Esophagus mucosa (tissue), 1 donor: ENCODE results near the gene TACC2. TPM values are rescaled to one million over a fixed set of nuclear protein-coding genes. Genes with fewer than 3 reads are reported as not detected.

Experiments
- ATAC-seq: fragments of 200-7000 bp; cut with Tn5 transposase; one replicate; pipeline ENCODE4 v1.9.1; 2020
- total RNA-seq: library from RNA; stranded (reverse); gene quantifications from one replicate; pipeline ENCODE4 v1.2.4, GENCODE V29; 2023
- donor health status: DM: yes; HTN: yes; CAD: no.

The TACC2 gene
- total RNA-seq, 1 donor from 2014 or later, result 90.0 TPM

DNA sequence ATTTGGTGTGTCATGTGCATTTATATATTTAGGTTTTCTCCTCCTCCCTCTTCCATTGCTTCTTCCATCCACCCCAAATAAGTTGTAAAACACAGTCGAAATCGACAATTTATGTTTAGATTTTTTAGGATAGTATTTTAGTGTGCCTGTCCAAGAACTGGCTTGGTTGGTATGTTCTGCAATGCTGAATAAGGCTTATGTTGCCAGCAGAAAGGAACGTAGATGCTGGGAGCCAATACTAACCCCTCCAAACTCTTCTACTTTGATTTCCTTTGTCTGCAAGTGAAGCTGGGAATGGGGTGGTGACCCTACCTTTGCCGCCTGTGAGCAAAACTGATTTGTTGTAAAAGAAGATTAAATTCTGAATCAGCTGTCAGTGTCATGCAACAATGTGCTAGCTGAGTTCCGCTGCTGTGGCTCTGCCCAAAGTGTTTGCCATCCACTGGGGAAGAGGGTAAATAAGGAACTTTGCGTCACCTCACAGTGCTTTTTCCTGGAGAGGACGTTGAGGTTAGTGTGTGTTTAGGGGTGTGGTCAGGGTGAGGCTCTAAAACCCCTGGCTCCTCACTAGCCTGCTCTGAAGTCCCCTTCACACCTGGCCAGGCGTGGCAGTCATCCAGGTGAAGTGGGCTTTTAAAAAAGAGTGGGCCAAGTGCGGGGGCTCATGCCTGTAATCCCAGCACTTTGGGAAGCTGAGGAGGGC is 44.4 kb downstream of the TACC2 start:
- peak; percentile 85 for ATAC-seq

DNA sequence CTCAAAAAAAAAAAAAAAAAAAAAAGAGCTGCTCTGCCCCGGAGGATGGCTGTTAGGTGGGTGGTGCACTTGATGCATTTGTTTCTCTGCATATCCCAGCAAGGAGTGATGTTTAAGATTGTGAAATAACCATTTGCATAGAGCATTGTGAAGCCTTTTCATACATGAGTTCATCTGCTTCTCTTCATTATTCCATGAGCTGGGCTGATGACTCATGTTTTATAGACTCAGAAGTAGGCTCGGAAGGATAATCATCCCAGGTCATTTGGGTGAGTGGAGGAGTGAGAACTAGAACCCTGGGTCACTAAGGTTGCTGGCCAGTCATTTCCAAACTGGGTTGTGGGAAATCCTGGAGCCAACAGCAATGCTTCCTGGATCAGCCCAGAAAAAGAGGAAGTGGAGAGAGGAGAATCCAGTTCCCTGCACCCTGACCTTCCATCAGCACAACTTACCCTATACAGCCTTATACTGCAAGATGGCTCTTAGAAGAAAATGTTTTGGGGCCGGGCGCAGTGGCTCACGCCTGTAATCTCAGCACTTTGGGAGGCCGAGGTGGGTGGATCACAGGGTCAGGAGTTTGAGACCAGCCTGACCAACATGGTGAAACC is 45.3 kb downstream of the TACC2 start:
- ATAC-seq, result peak; percentile 88

DNA sequence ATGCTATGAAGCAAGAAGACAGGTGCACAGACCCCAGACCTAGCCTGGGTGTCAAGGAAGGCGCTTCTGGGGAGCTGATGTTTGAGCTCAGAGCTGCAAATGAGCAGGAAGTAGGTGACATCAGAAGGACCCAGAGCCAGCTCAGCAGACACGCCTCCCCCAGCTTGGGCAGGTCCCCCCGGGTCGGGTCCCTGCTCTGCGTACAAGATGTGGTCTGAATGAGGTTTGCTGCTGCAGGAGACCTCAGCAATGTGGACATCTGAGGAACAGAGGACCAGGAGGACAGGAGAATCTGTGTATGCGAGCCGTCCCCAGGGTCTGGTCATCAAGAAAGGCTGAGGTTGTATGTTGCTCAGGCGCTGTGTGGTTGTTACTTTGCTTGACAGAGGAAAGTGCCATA is 51.8 kb downstream of the TACC2 start:
- no peak for ATAC-seq

DNA sequence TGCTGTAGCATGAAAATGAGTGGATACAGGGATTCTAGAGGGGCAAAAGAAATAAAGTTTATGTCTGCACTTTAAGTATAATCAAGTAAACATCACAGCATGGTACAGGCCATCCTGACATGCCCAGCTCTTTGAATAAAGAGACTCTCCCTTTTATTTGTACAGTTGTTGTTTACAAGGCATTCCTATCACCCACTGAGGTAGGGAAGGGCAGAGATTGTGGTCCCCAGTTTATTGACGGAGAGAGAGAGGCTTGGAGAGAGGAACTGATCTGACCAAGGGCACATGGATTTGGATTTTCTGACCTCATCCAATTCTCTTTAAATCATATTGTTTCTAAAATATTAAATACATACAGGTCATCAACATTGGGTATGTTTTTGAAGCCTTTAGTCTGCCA is 53.9 kb downstream of the TACC2 start:
- ATAC-seq, result no peak

DNA sequence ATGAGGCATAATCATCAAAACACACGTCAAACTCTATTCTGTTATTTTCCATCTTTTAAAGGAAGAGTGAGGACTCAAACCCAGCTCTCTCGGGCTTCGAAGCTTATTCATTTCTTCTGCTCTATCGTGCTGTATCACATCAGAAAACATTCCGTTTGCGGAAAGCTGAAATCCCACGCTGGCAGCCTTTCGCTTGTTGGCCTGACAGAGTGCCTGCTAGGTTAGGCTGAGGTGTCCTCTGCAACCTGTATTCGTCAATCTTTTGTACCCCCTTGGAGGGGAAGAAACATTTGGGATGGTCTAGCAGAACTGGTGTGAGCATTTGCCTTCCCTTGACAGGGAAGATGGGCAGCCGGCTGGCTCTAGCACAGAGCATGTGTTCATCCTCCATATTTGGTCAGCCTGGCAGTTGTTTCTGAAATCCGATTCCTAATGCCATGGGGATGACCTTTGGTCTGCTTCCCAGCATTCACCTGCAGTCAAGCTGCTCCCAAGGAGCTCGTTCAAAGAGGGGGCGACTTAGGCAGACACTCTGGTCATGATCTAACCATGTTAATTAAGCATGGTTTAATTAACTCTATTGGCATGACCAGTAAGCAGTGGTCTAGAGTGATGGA is 55.2 kb downstream of the TACC2 start:
- ATAC-seq, result no peak

DNA sequence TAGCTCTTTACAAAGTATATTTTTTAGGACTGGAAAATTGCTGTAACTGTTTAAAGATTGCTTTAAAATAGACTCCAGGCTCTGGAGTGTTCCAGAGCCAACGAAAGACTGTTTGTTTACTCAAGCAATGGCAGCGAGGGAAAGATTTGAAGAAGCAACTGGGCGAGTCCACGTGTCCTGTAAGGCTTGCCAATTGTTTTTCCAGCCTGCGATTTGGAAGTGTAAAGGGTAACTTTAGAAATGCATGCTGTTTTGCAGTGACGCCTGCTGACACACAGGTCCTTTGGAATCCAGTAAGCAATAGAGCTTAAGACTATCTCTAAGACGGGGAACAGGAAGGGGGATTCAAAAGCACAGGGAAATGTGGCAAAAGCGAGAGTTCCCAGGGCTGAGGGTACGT is 55.8 kb downstream of the TACC2 start:
- ATAC-seq, result no peak

DNA sequence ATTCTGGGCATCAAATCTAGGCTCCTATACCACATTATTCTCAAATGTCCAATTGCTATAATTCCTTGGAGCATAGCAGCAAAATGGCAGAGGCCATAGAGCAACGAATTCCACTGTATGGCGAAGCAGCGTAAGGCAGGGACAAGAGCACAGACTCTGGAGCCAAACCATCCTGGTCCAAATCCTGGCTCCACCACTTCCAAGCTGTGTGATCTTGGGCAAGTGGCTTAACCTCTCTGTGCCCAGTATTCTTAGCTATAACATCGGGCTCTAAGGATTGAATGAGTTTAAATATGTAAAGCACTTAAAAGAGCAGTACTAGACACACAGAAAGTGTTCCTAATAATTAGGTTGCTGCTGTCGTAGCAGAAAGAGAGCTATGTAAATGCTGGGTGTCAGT is 56.2 kb downstream of the TACC2 start:
- ATAC-seq, result no peak

DNA sequence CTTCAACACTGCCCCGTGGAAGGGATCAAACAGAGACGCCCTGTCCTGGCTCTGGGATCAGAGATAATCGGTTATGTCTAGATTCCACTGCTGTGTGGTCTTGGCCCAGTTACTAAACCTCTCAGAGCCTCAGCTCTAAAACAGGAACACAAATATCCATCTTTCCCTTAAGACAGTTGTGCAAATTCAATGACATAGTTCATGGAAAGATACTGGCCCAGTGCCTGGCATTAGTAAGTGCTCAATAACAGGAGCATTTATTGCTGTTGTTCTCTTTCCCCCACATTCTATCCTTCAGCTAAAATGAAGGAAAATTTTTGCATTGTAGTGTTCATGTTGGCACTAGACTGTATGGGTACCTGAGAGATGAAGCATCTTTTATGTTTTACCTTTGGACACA is 58.6 kb downstream of the TACC2 start:
- no peak for ATAC-seq

DNA sequence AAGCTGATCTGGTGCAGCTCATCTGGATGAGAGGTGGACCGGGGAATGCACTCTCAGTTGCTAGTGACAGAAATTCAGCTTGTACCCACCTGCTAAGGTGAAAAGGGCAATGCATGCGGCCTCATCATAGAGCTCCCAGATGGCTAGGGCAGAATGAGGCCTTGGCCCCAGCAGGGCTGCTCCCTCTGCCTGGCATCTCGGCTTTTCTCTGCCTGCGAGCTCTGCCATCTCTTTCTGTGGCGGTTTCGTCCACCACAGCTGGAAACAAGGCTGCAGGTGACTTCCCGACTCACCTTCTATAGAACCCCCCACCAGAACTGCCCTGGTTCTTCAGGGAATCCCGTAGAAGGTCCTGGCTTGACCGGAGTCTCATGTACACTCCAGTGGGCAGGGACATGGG is 60.1 kb downstream of the TACC2 start:
- ATAC-seq, result no peak

DNA sequence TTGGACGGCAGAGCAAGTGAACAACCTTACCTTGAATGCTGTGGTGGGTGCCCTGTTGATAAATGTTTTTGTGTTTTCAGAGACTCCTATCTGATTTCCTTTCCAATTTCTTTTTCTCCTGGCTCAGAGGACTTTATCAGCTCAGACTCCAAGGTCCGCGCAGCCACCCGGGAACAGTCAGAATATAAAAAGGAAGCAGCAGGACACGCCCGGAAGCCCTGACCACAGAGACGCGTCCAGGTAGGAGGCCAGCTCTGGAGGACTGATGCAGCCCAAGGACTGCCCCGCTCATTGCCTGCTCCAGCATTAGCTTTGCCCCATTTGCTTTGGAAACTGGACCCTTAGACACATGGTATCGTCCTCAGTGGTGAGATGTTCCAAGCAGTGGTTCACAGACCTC is 61.3 kb downstream of the TACC2 start:
- no peak for ATAC-seq

DNA sequence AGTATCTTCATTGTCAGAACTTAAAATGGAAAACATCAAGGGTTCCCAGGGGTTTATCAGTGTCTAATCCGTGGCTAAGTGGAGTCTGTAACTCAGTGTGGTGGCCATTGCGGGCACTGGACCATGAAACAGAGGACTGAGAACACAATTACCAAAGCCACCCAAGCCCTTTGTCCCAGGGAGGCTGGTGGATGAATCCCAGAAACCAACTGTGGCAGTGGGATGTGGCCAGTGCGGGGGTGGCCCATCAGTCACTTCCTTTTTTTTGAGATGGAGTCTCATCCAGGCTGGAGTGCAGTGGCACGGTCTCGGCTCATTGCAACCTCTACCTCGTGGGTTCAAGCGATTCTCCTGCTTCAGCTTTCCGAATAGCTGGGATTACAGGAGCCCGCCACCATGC is 61.8 kb downstream of the TACC2 start:
- ATAC-seq, result no peak

DNA sequence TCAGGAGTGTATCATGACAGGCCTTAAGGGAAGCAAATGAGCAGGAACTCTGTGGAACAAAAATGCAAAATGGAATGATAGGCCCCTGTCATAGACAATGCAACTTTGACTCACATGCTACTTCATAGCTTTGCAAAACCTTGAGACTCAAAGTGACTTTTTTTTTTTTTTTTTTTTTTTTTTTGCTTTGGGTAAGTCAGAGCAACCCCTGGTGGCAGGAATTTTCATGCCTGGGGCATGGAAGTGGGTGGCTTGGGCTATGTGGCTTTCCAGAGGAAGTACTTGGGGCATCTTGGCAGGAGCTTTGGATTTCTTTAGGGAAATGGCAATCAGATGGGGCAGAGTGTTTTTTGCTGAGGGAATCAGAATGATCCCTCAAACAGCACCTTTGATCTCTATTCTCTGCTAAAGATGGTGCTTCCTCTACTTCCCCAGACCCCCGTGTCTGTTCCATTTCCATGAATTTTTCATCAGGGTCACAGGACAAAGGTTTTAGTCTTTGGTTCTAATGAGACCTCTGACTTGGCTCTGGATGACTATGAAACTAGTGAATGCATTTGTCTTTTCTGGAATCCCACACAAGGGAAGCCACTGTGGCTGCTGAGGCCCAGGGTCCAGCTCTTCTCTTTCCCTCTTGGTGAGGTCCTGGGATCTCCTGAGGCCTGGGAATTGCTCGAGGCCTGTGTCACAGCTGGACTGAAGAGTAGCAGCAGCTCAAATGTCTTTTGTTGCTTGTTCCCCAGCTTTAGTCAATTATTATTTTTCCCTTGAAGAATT is 62.8 kb downstream of the TACC2 start:
- peak; percentile 61 for ATAC-seq

DNA sequence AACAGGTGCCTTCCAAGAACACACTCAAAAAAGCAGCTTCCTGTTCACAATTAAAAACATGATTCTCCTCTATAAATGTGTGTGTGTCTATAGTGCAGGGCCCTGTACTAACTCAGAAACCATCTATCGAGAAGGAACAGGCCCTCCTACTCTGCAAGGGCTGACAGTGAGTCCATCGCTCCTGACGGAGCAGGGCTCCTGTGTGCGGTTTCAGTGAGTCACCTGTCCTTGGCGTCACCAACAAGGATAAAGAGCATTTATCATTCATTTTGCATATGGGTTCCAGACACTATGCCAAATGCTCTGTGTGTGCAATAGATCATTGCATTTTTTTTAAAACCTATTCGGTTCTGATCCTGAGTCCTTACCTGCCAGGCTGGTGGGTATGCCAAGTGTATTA is 63.7 kb downstream of the TACC2 start:
- ATAC-seq, result peak; percentile 69

DNA sequence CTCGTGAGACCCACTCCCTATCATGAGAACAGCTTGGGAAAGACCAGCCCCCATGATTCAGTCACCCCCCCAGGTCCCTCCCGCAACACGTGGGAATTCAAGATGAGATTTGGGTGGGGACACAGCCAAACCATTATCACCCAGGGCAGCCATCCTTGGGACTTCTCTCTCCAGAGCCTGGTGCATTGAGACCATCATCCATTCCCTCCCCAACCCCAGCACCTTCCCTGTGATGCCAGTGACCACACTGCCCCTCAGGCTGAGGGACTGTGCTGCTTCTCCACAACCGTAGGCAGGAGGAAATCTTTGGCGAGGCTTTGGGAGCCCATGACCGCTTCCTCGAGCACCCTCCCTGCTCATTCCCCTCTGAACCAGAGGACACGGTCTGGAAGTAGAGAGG is 64.4 kb downstream of the TACC2 start:
- ATAC-seq, result no peak

DNA sequence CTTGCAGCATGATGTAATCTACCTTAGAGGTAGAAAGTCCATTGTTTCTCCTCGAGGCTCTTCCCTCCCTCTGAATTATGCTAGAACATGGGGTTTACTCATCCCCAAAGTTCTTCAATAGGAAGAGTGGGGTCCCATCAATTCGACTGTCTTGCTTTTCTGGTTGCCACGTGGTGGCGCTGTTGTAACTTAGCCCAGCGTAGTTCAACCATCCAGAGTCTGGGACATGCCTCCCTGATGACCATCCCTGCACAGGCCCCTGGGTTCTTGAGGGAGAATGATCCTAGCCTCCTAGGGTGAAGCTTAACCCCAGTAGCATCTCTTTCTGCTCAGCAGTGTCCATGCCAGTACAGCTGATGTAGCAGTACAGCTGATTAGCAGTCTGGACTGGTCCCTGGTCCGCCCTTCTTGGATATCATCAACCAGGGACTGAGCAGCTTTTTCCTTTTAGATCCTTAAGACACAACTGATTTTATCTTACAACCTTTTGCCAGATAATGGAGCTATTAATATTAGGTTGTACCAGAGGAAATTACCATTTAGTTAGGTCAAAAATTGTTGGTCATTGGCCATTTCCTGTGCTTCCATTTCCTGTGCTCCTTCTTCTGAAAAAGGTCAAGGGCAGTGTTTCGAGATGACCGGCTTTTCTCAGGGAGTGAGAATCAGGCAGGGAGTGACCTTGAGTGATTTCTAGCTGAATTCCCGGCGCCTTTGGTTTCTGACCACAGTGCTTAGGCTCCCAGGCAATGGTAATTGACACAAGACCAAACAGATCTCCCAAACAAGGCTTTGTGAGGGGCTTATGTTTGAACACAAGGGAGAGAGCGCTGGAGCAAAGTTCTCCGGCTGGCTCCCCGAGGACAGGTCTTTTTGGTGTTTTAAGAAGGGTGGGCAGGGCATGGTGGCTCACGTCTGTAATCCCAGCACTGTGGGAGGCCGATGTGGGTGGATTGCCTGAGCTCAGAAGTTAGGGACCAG is 65.4 kb downstream of the TACC2 start:
- ATAC-seq, result peak; percentile 23

DNA sequence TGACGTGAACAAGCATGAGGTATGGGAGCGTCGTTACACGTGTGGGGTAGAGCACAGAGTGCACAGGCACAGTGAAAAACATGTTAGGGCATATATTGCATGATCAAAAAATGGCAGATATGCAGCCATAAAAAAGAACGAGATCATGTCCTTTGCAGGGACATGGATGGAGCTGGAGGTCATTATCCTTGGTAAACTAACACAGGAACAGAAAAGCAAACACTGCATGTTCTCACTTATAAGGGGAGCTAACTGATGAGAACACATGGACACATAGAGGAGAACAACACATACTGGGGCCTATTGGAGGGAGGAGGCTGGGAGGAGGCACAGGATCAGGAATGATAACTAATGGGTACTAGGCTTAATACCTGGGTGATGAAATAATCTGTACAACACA is 66.3 kb downstream of the TACC2 start:
- ATAC-seq, result no peak

DNA sequence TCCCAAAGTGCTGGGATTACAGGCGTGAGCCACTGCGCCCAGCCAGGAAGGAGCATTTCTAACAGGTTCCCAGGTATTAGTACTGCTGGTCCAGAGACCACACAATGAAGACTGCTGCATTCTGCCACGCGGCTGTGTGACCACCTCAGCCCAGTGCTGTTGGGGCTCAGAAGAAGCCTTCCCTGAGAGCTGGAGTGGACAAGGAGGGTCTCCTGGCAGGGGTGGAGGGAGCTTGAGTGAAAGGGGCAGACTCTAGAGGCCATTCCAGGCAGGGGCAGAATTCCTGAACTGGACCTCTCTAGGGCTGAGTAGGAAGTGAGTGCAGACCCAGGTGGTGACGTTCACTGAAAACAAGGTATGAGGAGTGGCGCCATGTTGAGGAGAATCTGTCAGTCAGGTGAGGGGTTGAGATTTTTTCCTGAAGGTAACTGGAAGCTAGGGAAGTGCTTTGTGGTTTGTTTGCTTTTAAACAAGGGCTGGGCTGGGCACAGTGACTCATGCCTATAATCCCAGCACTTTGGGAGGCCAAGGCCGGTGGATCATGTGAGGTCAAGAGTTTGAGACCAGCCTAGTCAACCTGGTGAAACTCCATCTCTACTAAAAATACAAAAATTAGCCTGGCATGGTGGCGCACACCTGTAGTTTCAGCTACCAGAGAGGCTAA is 67.6 kb downstream of the TACC2 start:
- peak; percentile 81 for ATAC-seq

DNA sequence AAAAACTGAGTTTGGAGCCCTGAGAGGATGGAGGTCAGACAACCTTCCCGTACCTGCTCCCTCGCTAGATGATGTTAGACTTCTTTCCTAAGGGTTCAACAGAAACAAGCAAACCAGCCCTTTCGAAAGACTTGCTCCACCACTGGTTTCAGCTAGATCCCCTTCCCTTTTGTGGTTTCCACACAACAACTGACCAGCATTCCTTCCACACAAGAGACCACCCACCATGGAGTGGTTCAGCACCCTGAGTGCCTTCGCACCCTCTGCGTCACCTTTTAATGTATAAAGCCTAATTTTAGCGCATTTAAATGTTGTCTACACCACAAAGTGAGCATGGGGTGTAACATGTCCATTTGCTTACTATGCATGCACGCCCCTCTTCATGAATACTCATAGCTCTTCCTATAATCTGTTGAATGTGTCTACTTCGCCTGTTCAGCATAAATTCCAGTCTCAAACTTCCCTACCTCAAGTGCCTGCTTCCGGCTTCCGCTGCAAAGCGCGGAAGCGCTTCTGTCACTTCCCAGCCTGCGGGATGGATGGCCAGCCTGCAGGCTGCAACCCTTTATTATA is 69.0 kb downstream of the TACC2 start:
- ATAC-seq, result no peak

DNA sequence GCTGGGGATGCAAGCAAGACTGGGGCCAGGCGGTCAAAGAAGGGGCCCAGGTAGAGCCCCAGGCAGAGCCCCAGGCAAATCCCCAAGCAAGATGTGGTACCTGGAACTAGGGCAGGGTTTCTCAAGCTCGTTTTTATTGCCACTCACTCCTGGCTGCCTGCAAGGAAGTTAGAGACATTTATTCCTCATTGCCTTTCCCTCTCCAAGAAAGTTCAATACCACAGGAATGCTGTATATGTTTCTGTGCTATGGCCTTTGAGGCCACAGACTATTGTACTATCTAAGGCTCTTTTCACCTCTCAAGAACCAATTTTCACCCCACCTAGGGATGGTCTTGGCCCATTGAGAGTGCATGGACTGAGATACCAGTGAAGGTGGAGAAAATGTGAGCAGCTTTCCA is 71.3 kb downstream of the TACC2 start:
- no peak for ATAC-seq

DNA sequence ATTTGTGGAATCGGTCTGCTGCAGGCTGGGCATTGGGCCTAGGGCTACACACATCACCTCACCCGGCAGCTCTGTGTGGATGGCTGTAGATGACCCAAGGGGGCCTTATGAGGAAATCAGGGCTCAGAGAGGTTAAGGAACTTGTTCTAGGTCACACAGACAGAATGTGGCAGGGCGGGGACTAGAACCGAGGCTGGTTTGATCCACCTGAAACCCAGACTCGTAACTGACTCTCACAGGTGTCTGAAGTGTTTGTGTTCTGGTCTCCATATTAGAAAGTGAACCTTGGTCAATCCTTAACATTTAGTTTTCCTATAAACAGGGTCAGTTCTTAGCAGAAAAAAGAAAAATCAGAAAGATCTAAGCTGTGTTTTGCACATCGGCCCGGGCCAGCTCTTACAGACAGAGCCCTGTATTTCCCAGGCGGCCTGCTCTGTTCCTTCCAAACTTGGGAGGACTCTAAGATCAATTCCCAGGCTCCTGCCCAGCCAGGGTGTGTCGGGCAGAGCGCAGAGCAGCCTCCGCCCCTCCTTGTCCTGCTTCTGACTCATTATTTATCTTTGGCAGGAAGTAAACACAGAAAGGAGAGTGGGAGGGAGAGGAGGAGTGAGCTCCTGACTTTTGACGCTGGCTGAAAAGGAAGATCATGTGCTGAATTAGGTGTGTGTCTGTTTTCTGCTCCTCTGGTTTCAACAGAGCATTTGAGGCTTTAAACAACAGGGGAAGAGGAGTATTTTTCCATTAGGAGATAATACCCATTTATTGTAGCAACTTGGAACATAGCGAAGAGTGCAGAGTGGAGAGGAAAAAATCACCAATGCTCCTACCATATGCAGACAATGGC is 74.1 kb downstream of the TACC2 start:
- peak; percentile 99 for ATAC-seq
